H9 (cell line): ENCODE data around the gene CD79B. TPM values are rescaled to one million over a fixed set of nuclear protein-coding genes. Genes with fewer than 3 reads are reported as not detected.
"Not testable (repeated sequence)": the region's sequence is repeated elsewhere in the genome, so short reads cannot be mapped to it uniquely, and the experiment has no call there.

ENCODE experiments used
- DNase-seq: peaks from one replicate; pipeline ENCODE4 v3.0.0-alpha.2; 2017
- H2AFZ ChIP-seq: one replicate; pipeline ENCODE4 v1.6.1; 2013; ENCODE audit warnings: mild to moderate bottlenecking, low read length, control low read depth, moderate library complexity
- H2AK5ac ChIP-seq: 2 replicates; pipeline ENCODE4 v1.6.1; 2013; ENCODE audit warnings: low read length, control low read depth, mixed read lengths; ENCODE audit not compliant: insufficient read length
- H2BK120ac ChIP-seq: one replicate; pipeline ENCODE4 v1.6.1; 2013; ENCODE audit warnings: low read depth, mild to moderate bottlenecking, low read length, control low read depth, inconsistent platforms; ENCODE audit not compliant: poor library complexity, severe bottlenecking
- H2BK12ac ChIP-seq: 2 replicates; pipeline ENCODE4 v1.6.1; 2013; ENCODE audit warnings: low read length, control low read depth, mixed read lengths, low read depth; ENCODE audit not compliant: insufficient read length
- H2BK15ac ChIP-seq: 2 replicates; pipeline ENCODE4 v1.6.1; 2013; ENCODE audit warnings: low read depth, low read length, control low read depth
- H2BK20ac ChIP-seq: one replicate; pipeline ENCODE4 v1.6.1; 2013; ENCODE audit warnings: low read depth, mild to moderate bottlenecking, low read length, control low read depth, inconsistent platforms; ENCODE audit not compliant: poor library complexity, severe bottlenecking
- H2BK5ac ChIP-seq: 2 replicates; pipeline ENCODE4 v1.6.1; 2013; ENCODE audit warnings: low read length, control low read depth, mixed read lengths; ENCODE audit not compliant: insufficient read length
- H3K14ac ChIP-seq: 2 replicates; pipeline ENCODE4 v1.6.1; 2013; ENCODE audit warnings: low read length, control low read depth; ENCODE audit not compliant: insufficient read depth
- H3K18ac ChIP-seq: 2 replicates; pipeline ENCODE4 v1.6.1; 2013; ENCODE audit warnings: low read depth, mild to moderate bottlenecking, mixed read lengths, low read length, control low read depth; ENCODE audit not compliant: insufficient read length
- H3K23ac ChIP-seq: 2 replicates; pipeline ENCODE4 v1.6.1; 2013; ENCODE audit warnings: low read length, control low read depth, mixed read lengths, low read depth; ENCODE audit not compliant: insufficient read length
- H3K23me2 ChIP-seq: 2 replicates; pipeline ENCODE4 v1.6.1; 2013; ENCODE audit warnings: low read depth, mild to moderate bottlenecking, mixed read lengths, low read length, control low read depth; ENCODE audit not compliant: insufficient read length, poor library complexity, severe bottlenecking
- H3K27ac ChIP-seq: 2 replicates; pipeline ENCODE4 v1.5.1; 2013; ENCODE audit warnings: low read length, control low read depth, mixed read lengths, low read depth; ENCODE audit not compliant: insufficient read length
- H3K27me3 ChIP-seq: 2 replicates; pipeline ENCODE4 v1.6.1; 2013; ENCODE audit warnings: low read length, control low read depth, inconsistent platforms; ENCODE audit not compliant: insufficient read depth
- H3K4ac ChIP-seq: 2 replicates; pipeline ENCODE4 v1.6.1; 2013; ENCODE audit warnings: low read depth, mild to moderate bottlenecking, control low read depth, inconsistent platforms, low read length, moderate library complexity
- H3K4me1 ChIP-seq: 2 replicates; pipeline ENCODE4 v1.6.1; 2013; ENCODE audit warnings: low read length, control low read depth, inconsistent platforms; ENCODE audit not compliant: insufficient read depth
- H3K4me2 ChIP-seq: 2 replicates; pipeline ENCODE4 v1.6.1; 2013; ENCODE audit warnings: low read length, control low read depth, mixed read lengths; ENCODE audit not compliant: insufficient read length, insufficient read depth
- H3K56ac ChIP-seq: 2 replicates; pipeline ENCODE4 v1.6.1; 2013; ENCODE audit warnings: low read depth, mild to moderate bottlenecking, mixed read lengths, low read length, control low read depth; ENCODE audit not compliant: insufficient read length
- H3K79me1 ChIP-seq: 2 replicates; pipeline ENCODE4 v1.6.1; 2013; ENCODE audit warnings: low read depth, mild to moderate bottlenecking, moderate library complexity, low read length, control low read depth, inconsistent platforms; ENCODE audit not compliant: insufficient read depth, poor library complexity, severe bottlenecking
- H3K79me2 ChIP-seq: 2 replicates; pipeline ENCODE4 v1.6.1; 2013; ENCODE audit warnings: low read length, control low read depth, inconsistent platforms; ENCODE audit not compliant: insufficient read depth
- H3K9ac ChIP-seq: 2 replicates; pipeline ENCODE4 v1.6.1; 2013; ENCODE audit warnings: low read length, control low read depth, mixed read lengths; ENCODE audit not compliant: insufficient read length; ENCODE audit errors: extremely low read depth
- H3K9me3 ChIP-seq: one replicate; pipeline ENCODE4 v1.6.1; 2013; ENCODE audit warnings: low read depth, low read length, inconsistent platforms; ENCODE audit not compliant: control insufficient read depth
- H3T11ph ChIP-seq: one replicate; pipeline ENCODE4 v1.6.1; 2013; ENCODE audit warnings: mild to moderate bottlenecking, low read length, control low read depth, inconsistent platforms
- H4K20me1 ChIP-seq: one replicate; pipeline ENCODE4 v1.6.1; 2013; ENCODE audit not compliant: control insufficient read depth, insufficient read length, insufficient read depth
- H4K5ac ChIP-seq: 2 replicates; pipeline ENCODE4 v1.6.1; 2013; ENCODE audit warnings: low read depth, mild to moderate bottlenecking, mixed read lengths, low read length, control low read depth; ENCODE audit not compliant: insufficient read length
- H4K8ac ChIP-seq: replicated peaks from 2 replicates; pipeline ENCODE4 v1.6.1; 2013; ENCODE audit warnings: low read length, control low read depth, mixed read lengths, low read depth; ENCODE audit not compliant: insufficient read length
- H4K91ac ChIP-seq: 2 replicates; pipeline ENCODE4 v1.6.1; 2013; ENCODE audit warnings: low read depth, mild to moderate bottlenecking, moderate library complexity, mixed read lengths, low read length, control low read depth; ENCODE audit not compliant: insufficient read length
- H3K27ac Mint-ChIP-seq, 3 experiments: 2 replicates in 2 of 3; 3 replicates in 1 of 3; pipeline ENCODE4 v1.8.0; 2020 to 2021; ENCODE audit warnings: mixed read lengths in 3 of 3, mild to moderate bottlenecking in 1 of 3, moderate library complexity in 1 of 3
- H3K27me3 Mint-ChIP-seq: 2 replicates; pipeline ENCODE4 v1.8.0; 2021; ENCODE audit warnings: low read depth, mild to moderate bottlenecking, moderate library complexity, mixed read lengths
- H3K36me3 Mint-ChIP-seq, 3 experiments: 2 replicates in 2 of 3; 3 replicates in 1 of 3; pipeline ENCODE4 v1.8.0; 2020 to 2021; ENCODE audit warnings: low read depth in 3 of 3, mixed read lengths in 3 of 3; ENCODE audit not compliant: insufficient read depth in 1 of 3
- H3K4me1 Mint-ChIP-seq, 2 experiments: 2 replicates each; pipeline ENCODE4 v1.8.0; 2020; ENCODE audit warnings: mixed read lengths in 2 of 2
- H3K4me3 Mint-ChIP-seq, 2 experiments: 2 replicates in 1 of 2; 3 replicates in 1 of 2; pipeline ENCODE4 v1.8.0; 2020 to 2021; ENCODE audit warnings: mild to moderate bottlenecking in 2 of 2, mixed read lengths in 2 of 2, moderate library complexity in 1 of 2
- H3K9me3 Mint-ChIP-seq, 2 experiments: 2 replicates in 1 of 2; 3 replicates in 1 of 2; pipeline ENCODE4 v1.8.0; 2020; ENCODE audit warnings: mild to moderate bottlenecking in 2 of 2, mixed read lengths in 2 of 2, moderate library complexity in 1 of 2
- CTCF ChIP-seq: fragments of 200-600 bp; sonication (generic); conservative IDR thresholded peaks from 3 replicates; pipeline ENCODE4 v1.8.0; 2021; ENCODE audit warnings: antibody characterized with exemption, mild to moderate bottlenecking
- WGBS: extraction: QIAGEN DNeasy Blood & Tissue Kit; methylation state at CpG from one replicate; pipeline ENCODE4 v1.1.7; 2013; ENCODE audit warnings: missing lambda C conversion rate, low lambda C conversion rate, mixed read lengths; ENCODE audit not compliant: insufficient read length; ENCODE audit errors: extremely low coverage; 5-methylcytosine and 5-hydroxymethylcytosine counted together
- total RNA-seq: library from RNA; stranded (reverse); gene quantifications from 2 replicates; pipeline ENCODE4 v1.2.1, GENCODE V29; 2021

CD79B gene
- total RNA-seq, 1 experiment from 2014 or later: 0.96 TPM

- H3K27ac ChIP-seq, H3K4me1 ChIP-seq, H2BK15ac ChIP-seq, H4K8ac ChIP-seq, H2AFZ ChIP-seq, H2BK20ac ChIP-seq, H3K27me3 Mint-ChIP-seq, H2BK5ac ChIP-seq, H3K4me3 Mint-ChIP-seq, H3K79me2 ChIP-seq, H2BK12ac ChIP-seq, H4K91ac ChIP-seq, H3K9me3 ChIP-seq, H4K20me1 ChIP-seq, H3K56ac ChIP-seq, H3K14ac ChIP-seq, H3K4ac ChIP-seq, H2AK5ac ChIP-seq, H2BK120ac ChIP-seq, H3K23ac ChIP-seq, H3K23me2 ChIP-seq, DNase-seq, H3K9me3 Mint-ChIP-seq, H3K79me1 ChIP-seq, H3K9ac ChIP-seq, H3K4me2 ChIP-seq, H3T11ph ChIP-seq, H4K5ac ChIP-seq, H3K18ac ChIP-seq, H3K27ac Mint-ChIP-seq, H3K4me1 Mint-ChIP-seq, H3K27me3 ChIP-seq, H3K36me3 Mint-ChIP-seq: not testable (repeated sequence)
- WGBS: no CpG with 5 or more reads among the region's 11 CpGs
- peak; percentile 72 for TF ChIP-seq CTCF
Measured at GRCh38 chr17:63892316-63893037, 39.7 kb downstream of the CD79B start.
